HG02798 (cell line): Measurements from ENCODE around the gene B4GALT6.
A peak's percentile ranks its signal among the peaks of the same experiment; 100 is the strongest.

ENCODE experiments used
- ATAC-seq: cut with Tn5 transposase; IDR thresholded peaks from one replicate; pipeline ENCODE4 v1.9.1; 2021; ENCODE audit warnings: mild to moderate bottlenecking; ENCODE audit not compliant: unreplicated experiment, poor library complexity

B4GALT6 gene

GRCh38 chr18:31664101-31664500, 20.3 kb downstream of the B4GALT6 start:
- ATAC-seq: no peak

GRCh38 chr18:31661965-31662364, 22.4 kb downstream of the B4GALT6 start:
- no peak for ATAC-seq

- no peak for ATAC-seq
These were observed 23.6 kb downstream of the B4GALT6 start for GRCh38 chr18:31660763-31661162.

GRCh38 chr18:31659576-31660177, 24.7 kb downstream of the B4GALT6 start:
- no peak for ATAC-seq

- ATAC-seq: peak; percentile 63
These were observed 25.5 kb downstream of the B4GALT6 start for GRCh38 chr18:31658670-31659575.

- peak; percentile 83 for ATAC-seq
These were observed 26.3 kb downstream of the B4GALT6 start for GRCh38 chr18:31657823-31658669.

- ATAC-seq: no peak
These were observed 27.6 kb downstream of the B4GALT6 start for GRCh38 chr18:31656754-31657153.

- no peak for ATAC-seq
These were observed 29.0 kb downstream of the B4GALT6 start for GRCh38 chr18:31655354-31655753.

- ATAC-seq: no peak
These were observed 31.5 kb downstream of the B4GALT6 start for GRCh38 chr18:31652877-31653276.

- no peak for ATAC-seq
These were observed 32.0 kb downstream of the B4GALT6 start for GRCh38 chr18:31652357-31652756.

- no peak for ATAC-seq
These were observed 33.0 kb downstream of the B4GALT6 start for GRCh38 chr18:31651369-31651768.

GRCh38 chr18:31649978-31650719, 34.2 kb downstream of the B4GALT6 start:
- peak; percentile 54 for ATAC-seq

- no peak for ATAC-seq
These were observed 34.9 kb downstream of the B4GALT6 start for GRCh38 chr18:31649449-31649848.

GRCh38 chr18:31648966-31649429, 35.4 kb downstream of the B4GALT6 start:
- peak; percentile 78 for ATAC-seq

GRCh38 chr18:31648458-31648857, 35.9 kb downstream of the B4GALT6 start:
- no peak for ATAC-seq

- ATAC-seq: no peak
These were observed 37.1 kb downstream of the B4GALT6 start for GRCh38 chr18:31647127-31647753.

GRCh38 chr18:31646332-31647126, 37.9 kb downstream of the B4GALT6 start:
- no peak for ATAC-seq

GRCh38 chr18:31645411-31645810, 39.0 kb downstream of the B4GALT6 start:
- ATAC-seq: no peak

GRCh38 chr18:31643003-31643402, 41.4 kb downstream of the B4GALT6 start:
- no peak for ATAC-seq
